CD8-positive, alpha-beta memory T cell (primary cell): ENCODE data around the gene COPRS. TPM values are rescaled to one million over a fixed set of nuclear protein-coding genes. Genes with fewer than 3 reads are reported as not detected.

Experiments
- CTCF ChIA-PET: fragments of 350-600 bp; sonication (Branson Sonifier 250); formaldehyde crosslinking; loops from one replicate; lab custom pipeline; 2021; ENCODE audit warnings: antibody characterized with exemption; lab: Charles Lee
- POLR2A ChIA-PET: fragments of 350-600 bp; sonication (Branson Sonifier 250); formaldehyde crosslinking; loops from one replicate; lab custom pipeline; 2021; ENCODE audit warnings: antibody characterized with exemption; lab: Charles Lee
- DNase-seq, 5 donors: peaks; one replicate each; pipeline versions ENCODE4 v3.0.0 to v3.0.0-alpha.2; 2020 to 2022; ENCODE audit warnings: mixed read lengths in 1 of 5
- H3K27ac ChIP-seq: one replicate; pipeline ENCODE4 v1.7.0; 2013; ENCODE audit warnings: low read depth, mild to moderate bottlenecking, low read length, moderate library complexity
- H3K27me3 ChIP-seq: 2 replicates; pipeline ENCODE4 v1.7.0; 2013; ENCODE audit warnings: low read length, mild to moderate bottlenecking; ENCODE audit not compliant: insufficient read depth, poor library complexity, severe bottlenecking
- H3K36me3 ChIP-seq: 2 replicates; pipeline ENCODE4 v1.7.0; 2013; ENCODE audit warnings: mild to moderate bottlenecking, low read length, moderate library complexity; ENCODE audit not compliant: insufficient read depth
- H3K4me1 ChIP-seq: 2 replicates; pipeline ENCODE4 v1.7.0; 2013; ENCODE audit warnings: mild to moderate bottlenecking, low read length, moderate library complexity; ENCODE audit not compliant: insufficient read depth
- H3K4me3 ChIP-seq: 2 replicates; pipeline ENCODE4 v1.7.0; 2013; ENCODE audit warnings: mild to moderate bottlenecking, low read length
- H3K9me3 ChIP-seq: 2 replicates; pipeline ENCODE4 v1.7.0; 2013; ENCODE audit warnings: mild to moderate bottlenecking, low read length
- H3K27ac Mint-ChIP-seq, 8 donors: one replicate each; pipeline ENCODE4 v1.8.0; 2020 to 2021; ENCODE audit warnings: mixed read lengths in 8 of 8, mild to moderate bottlenecking in 6 of 8, inconsistent platforms in 3 of 8, moderate library complexity in 3 of 8
- H3K27me3 Mint-ChIP-seq, 2 donors: one replicate each; pipeline ENCODE4 v1.8.0; 2020 to 2021; ENCODE audit warnings: mixed read lengths in 2 of 2, mild to moderate bottlenecking in 1 of 2, moderate library complexity in 1 of 2
- H3K36me3 Mint-ChIP-seq, 3 donors: one replicate each; pipeline ENCODE4 v1.8.0; 2020 to 2021; ENCODE audit warnings: mixed read lengths in 3 of 3, inconsistent platforms in 1 of 3, mild to moderate bottlenecking in 1 of 3
- H3K4me1 Mint-ChIP-seq, 3 donors: one replicate each; pipeline ENCODE4 v1.8.0; 2020 to 2021; ENCODE audit warnings: mixed read lengths in 3 of 3, inconsistent platforms in 1 of 3, mild to moderate bottlenecking in 1 of 3
- H3K4me3 Mint-ChIP-seq, 7 donors: one replicate each; pipeline ENCODE4 v1.8.0; 2020 to 2021; ENCODE audit warnings: mixed read lengths in 7 of 7, mild to moderate bottlenecking in 6 of 7, moderate library complexity in 4 of 7, inconsistent platforms in 2 of 7
- H3K9me3 Mint-ChIP-seq, 5 donors: one replicate each; pipeline ENCODE4 v1.8.0; 2020 to 2022; ENCODE audit warnings: mixed read lengths in 5 of 5, mild to moderate bottlenecking in 3 of 5, moderate library complexity in 2 of 5, inconsistent platforms in 1 of 5
- polyA plus RNA-seq: library from polyadenylated mRNA; unstranded; fragments of 300-500 nt; fragmentation: Illumina TruSeq; gene quantifications from one replicate; pipeline ENCODE4 v1.2.3, GENCODE V29; 2021
- total RNA-seq, 2 experiments: library from RNA; stranded (reverse); gene quantifications; one replicate each; pipeline ENCODE4 v1.2.3, GENCODE V29; 2021

Gene COPRS
- total and polyA plus RNA-seq, 3 experiments from 2014 or later = 13.7 to 67.4 (median 66.6) TPM

- ChIA-PET CTCF (no interaction called here), POLR2A (no interaction called here)
- Histone ChIP-seq H3K27ac (no peak overlapping the region), H3K4me1 (no peaks in the 10 kb centered on the region), H3K36me3 (peaks cover 17% of the 10 kb centered on the region), H3K4me3 (no peak overlapping the region), H3K9me3 (no peaks in the 10 kb centered on the region), H3K27me3 (no peaks in the 10 kb centered on the region)
- DNase-seq = no peak
- Mint-ChIP-seq H3K4me3 (no peak overlapping the region), H3K9me3 (no peaks in the 10 kb centered on the region), H3K27ac (no peak overlapping the region), H3K4me1 (peaks cover 5 to 8% (median 7%) of the 10 kb centered on the region in 3 donors), H3K36me3 (peaks cover 5 to 85% (median 22%) of the 10 kb centered on the region in 3 donors), H3K27me3 (no peaks in the 10 kb centered on the region)
Observed at GRCh38 chr17:31882571-31882970, 23.5 kb upstream of the COPRS start.

GRCh38 chr17:31880311-31880710, 21.3 kb upstream of the COPRS start:
- H3K4me1 ChIP-seq = no peaks in the 10 kb centered on the region
- Mint-ChIP-seq H3K27ac (no peak overlapping the region), H3K36me3 (peaks cover 0 to 82% (median 17%) of the 10 kb centered on the region in 3 donors), H3K27me3 (no peaks in the 10 kb centered on the region), H3K4me1 (peaks cover 5 to 8% (median 7%) of the 10 kb centered on the region in 3 donors), H3K4me3 (no peak overlapping the region), H3K9me3 (no peaks in the 10 kb centered on the region)
- H3K36me3 ChIP-seq = peaks cover 19% of the 10 kb centered on the region
- H3K27me3 ChIP-seq = no peaks in the 10 kb centered on the region
- DNase-seq = no peak
- ChIA-PET CTCF (no interaction called here), POLR2A (interaction anchor here (0.7 kb wide), 1 partner anchor 485 kb away, joined by 5 read pairs; no protein-coding TSS in a partner anchor)
- H3K4me3 ChIP-seq = no peak overlapping the region
- no peak overlapping the region for H3K27ac ChIP-seq
- no peaks in the 10 kb centered on the region for H3K9me3 ChIP-seq

- Histone ChIP-seq H3K4me3 (no peak overlapping the region), H3K9me3 (no peaks in the 10 kb centered on the region), H3K27me3 (no peaks in the 10 kb centered on the region), H3K4me1 (no peaks in the 10 kb centered on the region), H3K36me3 (peaks cover 22% of the 10 kb centered on the region), H3K27ac (no peak overlapping the region)
- CTCF ChIA-PET = no interaction called here
- Mint-ChIP-seq H3K36me3 (peaks cover 0 to 82% (median 19%) of the 10 kb centered on the region in 3 donors), H3K27ac (peak overlapping the region in 4 of 8 donors; percentile 23 to 87 (median 51)), H3K9me3 (no peaks in the 10 kb centered on the region), H3K4me3 (no peak overlapping the region), H3K27me3 (no peaks in the 10 kb centered on the region), H3K4me1 (peaks cover 5 to 8% (median 7%) of the 10 kb centered on the region in 3 donors)
- POLR2A ChIA-PET = no interaction called here
- no peak for DNase-seq
Observed at GRCh38 chr17:31878703-31879073, 19.6 kb upstream of the COPRS start.

- peaks cover 0 to 83% (median 22%) of the 10 kb centered on the region in 3 donors for H3K36me3 Mint-ChIP-seq
- peak in 1 of 5 donors; percentile 11 for DNase-seq
- Histone ChIP-seq H3K27ac (no peak overlapping the region), H3K36me3 (peaks cover 20% of the 10 kb centered on the region), H3K4me1 (no peaks in the 10 kb centered on the region), H3K4me3 (no peak overlapping the region), H3K9me3 (no peaks in the 10 kb centered on the region), H3K27me3 (no peaks in the 10 kb centered on the region)
- CTCF ChIA-PET = no interaction called here
- H3K27me3 Mint-ChIP-seq = no peaks in the 10 kb centered on the region
- POLR2A ChIA-PET = no interaction called here
- no peaks in the 10 kb centered on the region for H3K9me3 Mint-ChIP-seq
- no peak overlapping the region for H3K4me3 Mint-ChIP-seq
- peak overlapping the region in 6 of 8 donors; percentile 30 to 87 (median 60) for H3K27ac Mint-ChIP-seq
- H3K4me1 Mint-ChIP-seq = peaks cover 5 to 8% (median 7%) of the 10 kb centered on the region in 3 donors
Observed at GRCh38 chr17:31877911-31878702, 19.1 kb upstream of the COPRS start.

GRCh38 chr17:31877341-31877740, 18.3 kb upstream of the COPRS start:
- Mint-ChIP-seq H3K27me3 (no peaks in the 10 kb centered on the region), H3K4me3 (no peak overlapping the region), H3K4me1 (peaks cover 5 to 8% (median 7%) of the 10 kb centered on the region in 3 donors), H3K9me3 (no peaks in the 10 kb centered on the region), H3K36me3 (peaks cover 0 to 85% (median 26%) of the 10 kb centered on the region in 3 donors), H3K27ac (no peak overlapping the region)
- Histone ChIP-seq H3K36me3 (peaks cover 20% of the 10 kb centered on the region), H3K4me1 (no peaks in the 10 kb centered on the region), H3K27me3 (no peaks in the 10 kb centered on the region), H3K27ac (no peak overlapping the region), H3K4me3 (no peak overlapping the region), H3K9me3 (no peaks in the 10 kb centered on the region)
- CTCF ChIA-PET = no interaction called here
- POLR2A ChIA-PET = no interaction called here
- no peak for DNase-seq

GRCh38 chr17:31875081-31875480, 16.0 kb upstream of the COPRS start:
- POLR2A ChIA-PET = no interaction called here
- peaks cover 0 to 80% (median 24%) of the 10 kb centered on the region in 3 donors for H3K36me3 Mint-ChIP-seq
- CTCF ChIA-PET = no interaction called here

GRCh38 chr17:31869797-31870568, 10.9 kb upstream of the COPRS start:
- ChIA-PET CTCF (no interaction called here), POLR2A (no interaction called here)
- H3K27ac Mint-ChIP-seq = peak overlapping the region in 3 of 8 donors; percentile 1 to 59 (median 50)

More at GRCh38 chr17:31875081-31875480, 16.0 kb upstream of the COPRS start:
- H3K9me3 Mint-ChIP-seq = no peaks in the 10 kb centered on the region
- peaks cover 5 to 8% (median 7%) of the 10 kb centered on the region in 3 donors for H3K4me1 Mint-ChIP-seq
- Histone ChIP-seq H3K4me1 (no peaks in the 10 kb centered on the region), H3K36me3 (peaks cover 29% of the 10 kb centered on the region), H3K4me3 (no peak overlapping the region), H3K27me3 (no peaks in the 10 kb centered on the region), H3K27ac (no peak overlapping the region), H3K9me3 (no peaks in the 10 kb centered on the region)
- no peak for DNase-seq
- H3K4me3 Mint-ChIP-seq = no peak overlapping the region
- peak overlapping the region in 1 of 8 donors; percentile 92 for H3K27ac Mint-ChIP-seq
- no peaks in the 10 kb centered on the region for H3K27me3 Mint-ChIP-seq

GRCh38 chr17:31869031-31869430, 10.0 kb upstream of the COPRS start:
- no peak for DNase-seq
- Mint-ChIP-seq H3K4me3 (no peak overlapping the region), H3K9me3 (no peaks in the 10 kb centered on the region), H3K36me3 (peaks cover 0 to 81% (median 37%) of the 10 kb centered on the region in 3 donors), H3K27ac (no peak overlapping the region), H3K27me3 (no peaks in the 10 kb centered on the region), H3K4me1 (no peaks in the 10 kb centered on the region)
- Histone ChIP-seq H3K27ac (no peak overlapping the region), H3K9me3 (no peaks in the 10 kb centered on the region), H3K27me3 (no peaks in the 10 kb centered on the region), H3K4me3 (no peak overlapping the region), H3K36me3 (peaks cover 30% of the 10 kb centered on the region), H3K4me1 (no peaks in the 10 kb centered on the region)
- ChIA-PET CTCF (no interaction called here), POLR2A (no interaction called here)

More at GRCh38 chr17:31869797-31870568, 10.9 kb upstream of the COPRS start:
- no peaks in the 10 kb centered on the region for H3K27me3 Mint-ChIP-seq
- H3K36me3 Mint-ChIP-seq = peaks cover 0 to 82% (median 37%) of the 10 kb centered on the region in 3 donors
- H3K4me3 Mint-ChIP-seq = no peak overlapping the region
- Histone ChIP-seq H3K4me3 (no peak overlapping the region), H3K27ac (no peak overlapping the region), H3K36me3 (peaks cover 24% of the 10 kb centered on the region), H3K9me3 (no peaks in the 10 kb centered on the region), H3K27me3 (no peaks in the 10 kb centered on the region), H3K4me1 (no peaks in the 10 kb centered on the region)
- H3K4me1 Mint-ChIP-seq = no peaks in the 10 kb centered on the region
- no peak for DNase-seq
- no peaks in the 10 kb centered on the region for H3K9me3 Mint-ChIP-seq
